Right lobe of liver (tissue), 6 donors: ENCODE measurements around the gene USP30. TPM values are rescaled to one million over a fixed set of nuclear protein-coding genes. Genes with fewer than 3 reads are reported as not detected.

ENCODE experiments used
- ATAC-seq, 4 donors: fragments of 200-7000 bp; cut with Tn5 transposase; one replicate each; pipeline ENCODE4 v1.9.1; 2020; ENCODE audit warnings: mild to moderate bottlenecking in 4 of 4, moderate library complexity in 4 of 4
- DNase-seq, 3 donors: peaks; one replicate each; pipeline ENCODE4 v3.0.0-alpha.2; 2020
- H3K27ac ChIP-seq, 3 donors: fragments of 200-600 bp; one replicate each; pipeline ENCODE4 v1.8.0; 2022
- H3K27me3 ChIP-seq, 2 donors: fragments of 200-600 bp; one replicate each; pipeline ENCODE4 v1.8.0; 2022
- H3K36me3 ChIP-seq, 4 donors: fragments of 200-600 bp; sonication (generic) in 1 of 4; one replicate each; pipeline versions ENCODE4 v1.5.1 to v1.8.0; 2017 to 2022; ENCODE audit warnings: control low read depth in 1 of 4
- H3K4me1 ChIP-seq, 4 donors: fragments of 200-600 bp; sonication (generic) in 1 of 4; one replicate each; pipeline versions ENCODE4 v1.5.1 to v1.8.0; 2017 to 2022; ENCODE audit warnings: control low read depth in 1 of 4
- H3K4me3 ChIP-seq, 3 donors: fragments of 200-600 bp; one replicate each; pipeline ENCODE4 v1.8.0; 2022
- H3K9me3 ChIP-seq, 4 donors: fragments of 200-600 bp; sonication (generic) in 1 of 4; one replicate each; pipeline versions ENCODE4 v1.5.1 to v1.8.0; 2017 to 2022; ENCODE audit warnings: control low read depth in 1 of 4
- CTCF ChIP-seq, 4 donors: fragments of 200-600 bp in 3 of 4; fragments of 450-650 bp in 1 of 4; IDR thresholded peaks; one replicate each; pipeline versions ENCODE4 v1.5.1 to v1.8.0; 2016 to 2022; ENCODE audit warnings: antibody characterized with exemption in 4 of 4, mild to moderate bottlenecking in 2 of 4
- POLR2A ChIP-seq: fragments of 450-650 bp; IDR thresholded peaks from one replicate; pipeline ENCODE4 v1.6.1; 2017; ENCODE audit warnings: antibody characterized with exemption, mild to moderate bottlenecking
- WGBS: methylation state at CpG from one replicate; pipeline ENCODE4 v1.1.6; 2018; ENCODE audit warnings: low coverage, low lambda C conversion rate; ENCODE audit not compliant: insufficient coverage; ENCODE audit errors: missing lambda C conversion rate; 5-methylcytosine and 5-hydroxymethylcytosine counted together
- intact Hi-C, 2 donors: fragments of 100-400 bp; cut with DNase I; formaldehyde crosslinking; loops; one replicate each; pipeline versions ENCODE4 v1.11.2 to v1.14.1; 2022
- total RNA-seq, 6 experiments: library from RNA; depleted of rRNA in 2 of 6; stranded (reverse); fragments of >200 nt in 2 of 6; fragmentation: NEBNext Ultra II Directional in 3 of 6; extraction: Animal tissue kit (Norgen Biotek cat#: 25700) in 3 of 6; gene quantifications; one replicate each; pipeline versions ENCODE4 v1.1.0 to v1.2.4, GENCODE V29; 2016 to 2023
- donor health status: DM: no; HTN: yes; CAD: no.
- donor health status: DM: no; HTN: no; CAD: no.
- donor health status: DM: no; HTN: no; CAD: no.
- donor health status: DM: no; HTN: yes; CAD: no.
- donor health status: DM: no; HTN: yes; CAD: no.

The USP30 gene
- total RNA-seq, 6 experiments from 2014 or later: 6.4 to 17.6 (median 11.0) TPM

GRCh38 chr12:109014984-109015765 lies 37.2 kb upstream of the USP30 start:
- 84% methylated on average over 6 of the region's 6 CpGs for WGBS
- no peak overlapping the region for H3K4me3 ChIP-seq
- ATAC-seq: no peak

GRCh38 chr12:109016016-109016415 lies 36.4 kb upstream of the USP30 start:
- H3K9me3 ChIP-seq: no peaks in the 10 kb centered on the region
- peaks cover 0 to 2% (median 0%) of the 10 kb centered on the region in 4 donors for H3K4me1 ChIP-seq
- no peak for ATAC-seq
- DNase-seq: no peak
- intact Hi-C loops: no loop called here
- H3K36me3 ChIP-seq: no peaks in the 10 kb centered on the region
- TF ChIP-seq POLR2A (no peak), CTCF (IDR thresholded peaks at IDR 0.05) (no peak)
- H3K4me3 ChIP-seq: no peak overlapping the region
- H3K27ac ChIP-seq: no peak overlapping the region
- WGBS: 70% methylated on average over 6 of the region's 8 CpGs
- no peaks in the 10 kb centered on the region for H3K27me3 ChIP-seq

More at GRCh38 chr12:109014984-109015765, 37.2 kb upstream of the USP30 start:
- no peak for DNase-seq
- Histone ChIP-seq H3K27ac (no peak overlapping the region), H3K9me3 (no peaks in the 10 kb centered on the region), H3K36me3 (no peaks in the 10 kb centered on the region), H3K4me1 (no peaks in the 10 kb centered on the region), H3K27me3 (no peaks in the 10 kb centered on the region)
- intact Hi-C loops: no loop called here
- TF ChIP-seq CTCF (IDR thresholded peaks at IDR 0.05) (no peak), POLR2A (no peak)

GRCh38 chr12:109016978-109017377 lies 35.4 kb upstream of the USP30 start:
- Histone ChIP-seq H3K27ac (no peak overlapping the region), H3K9me3 (no peaks in the 10 kb centered on the region), H3K4me1 (peaks cover 0 to 3% (median 0%) of the 10 kb centered on the region in 4 donors), H3K36me3 (no peaks in the 10 kb centered on the region), H3K27me3 (no peaks in the 10 kb centered on the region), H3K4me3 (no peak overlapping the region)
- ATAC-seq (no peak), DNase-seq (no peak)
- no peak for TF ChIP-seq CTCF (IDR thresholded peaks at IDR 0.05)
- TF ChIP-seq POLR2A: no peak
- 0% methylated on average over 1 of the region's 6 CpGs for WGBS
- intact Hi-C loops: no loop called here

GRCh38 chr12:109018296-109018695 lies 34.1 kb upstream of the USP30 start:
- H3K27me3 ChIP-seq: no peaks in the 10 kb centered on the region
- 40% methylated on average over 4 of the region's 4 CpGs for WGBS
- H3K27ac ChIP-seq: no peak overlapping the region
- DNase-seq: no peak
- H3K4me3 ChIP-seq: no peak overlapping the region
- ATAC-seq: no peak
- no peak for TF ChIP-seq POLR2A
- TF ChIP-seq CTCF (IDR thresholded peaks at IDR 0.05): no peak
- H3K4me1 ChIP-seq: peaks cover 0 to 3% (median 0%) of the 10 kb centered on the region in 4 donors
- H3K36me3 ChIP-seq: no peaks in the 10 kb centered on the region
- intact Hi-C loops: no loop called here
- H3K9me3 ChIP-seq: no peaks in the 10 kb centered on the region
